Measurements from ENCODE around the gene MYO3B.

DNA sequence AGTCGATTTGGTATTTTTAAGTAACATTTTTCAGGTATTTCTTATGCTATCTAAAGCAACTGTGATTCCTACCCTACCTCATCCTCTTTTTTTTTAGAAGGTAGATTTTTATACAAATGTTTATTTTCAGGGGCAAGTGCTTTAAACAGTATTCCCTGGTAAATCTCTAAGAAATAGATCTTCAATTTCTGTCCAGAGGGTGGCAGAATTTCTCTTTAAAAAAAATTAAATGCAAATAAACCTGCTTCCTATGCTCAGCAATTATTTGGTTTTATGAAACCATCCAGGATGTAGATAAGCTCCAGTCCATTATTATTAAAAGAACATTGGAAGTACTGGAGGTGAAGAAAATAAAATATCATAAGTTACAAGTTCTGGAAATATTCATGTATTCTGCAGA, 191.9 kb downstream of the MYO3B start:
- TF ChIP-seq, protein P1, sequence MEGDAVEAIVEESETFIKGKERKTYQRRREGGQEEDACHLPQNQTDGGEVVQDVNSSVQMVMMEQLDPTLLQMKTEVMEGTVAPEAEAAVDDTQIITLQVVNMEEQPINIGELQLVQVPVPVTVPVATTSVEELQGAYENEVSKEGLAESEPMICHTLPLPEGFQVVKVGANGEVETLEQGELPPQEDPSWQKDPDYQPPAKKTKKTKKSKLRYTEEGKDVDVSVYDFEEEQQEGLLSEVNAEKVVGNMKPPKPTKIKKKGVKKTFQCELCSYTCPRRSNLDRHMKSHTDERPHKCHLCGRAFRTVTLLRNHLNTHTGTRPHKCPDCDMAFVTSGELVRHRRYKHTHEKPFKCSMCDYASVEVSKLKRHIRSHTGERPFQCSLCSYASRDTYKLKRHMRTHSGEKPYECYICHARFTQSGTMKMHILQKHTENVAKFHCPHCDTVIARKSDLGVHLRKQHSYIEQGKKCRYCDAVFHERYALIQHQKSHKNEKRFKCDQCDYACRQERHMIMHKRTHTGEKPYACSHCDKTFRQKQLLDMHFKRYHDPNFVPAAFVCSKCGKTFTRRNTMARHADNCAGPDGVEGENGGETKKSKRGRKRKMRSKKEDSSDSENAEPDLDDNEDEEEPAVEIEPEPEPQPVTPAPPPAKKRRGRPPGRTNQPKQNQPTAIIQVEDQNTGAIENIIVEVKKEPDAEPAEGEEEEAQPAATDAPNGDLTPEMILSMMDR (IDR thresholded peaks at IDR 0.05), result peak in 2 of 4 experiments; percentile 9 to 29
- TF ChIP-seq POLR2A (IDR thresholded peaks at IDR 0.05), result no peak

All from uterus (tissue), 2 donors.